ENCODE data around the gene PIPOX.

- TF ChIP-seq CTCF (IDR thresholded peaks at IDR 0.05) = no peak
- no peak for TF ChIP-seq POLR2A (IDR thresholded peaks at IDR 0.05)
Measured at GRCh38 chr17:29031488-29031887, 11.5 kb upstream of the PIPOX start.
